Frontal cortex (tissue), 4 donors: ENCODE results near the gene ZBTB43. TPM values are rescaled to one million over a fixed set of nuclear protein-coding genes. Genes with fewer than 3 reads are reported as not detected.
A peak's percentile ranks its signal among the peaks of the same experiment; 100 is the strongest.
"Not testable (repeated sequence)": the region's sequence is repeated elsewhere in the genome, so short reads cannot be mapped to it uniquely, and the experiment has no call there.

Source experiments
- DNase-seq, 2 donors: peaks; one replicate each; pipeline ENCODE4 v3.0.0; 2012; ENCODE audit warnings: low spot score in 2 of 2
- FAIRE-seq: peaks from 2 replicates; lab custom pipeline; 2012; peaks lifted over from hg19 to GRCh38; lab: Jason Lieb, UNC
- total RNA-seq: library from RNA; depleted of rRNA; stranded (reverse); fragments of >200 nt; gene quantifications from one replicate; pipeline ENCODE4 v1.2.3, GENCODE V29; 2014
- donor health status: control.
- donor health status: control.
- donor health status: control.

ZBTB43 gene
- total RNA-seq, 1 donor from 2014 or later, result 19.6 TPM

- no peak for FAIRE-seq
Measured at GRCh38 chr9:126788634-126789349, 16.0 kb upstream of the ZBTB43 start.

GRCh38 chr9:126790561-126790960, 14.3 kb upstream of the ZBTB43 start:
- DNase-seq, result no peak
- no peak for FAIRE-seq

More at GRCh38 chr9:126788634-126789349, 16.0 kb upstream of the ZBTB43 start:
- DNase-seq, result no peak

GRCh38 chr9:126791406-126792230, 13.2 kb upstream of the ZBTB43 start:
- DNase-seq, result no peak
- FAIRE-seq, result no peak

GRCh38 chr9:126793686-126794417, 11.0 kb upstream of the ZBTB43 start:
- DNase-seq (no peak), FAIRE-seq (no peak)

GRCh38 chr9:126794441-126794840, 10.4 kb upstream of the ZBTB43 start:
- DNase-seq (no peak), FAIRE-seq (no peak)

- FAIRE-seq (no peak), DNase-seq (no peak)
Measured at GRCh38 chr9:126796758-126797157, 8.1 kb upstream of the ZBTB43 start.

GRCh38 chr9:126797903-126798302, 6.9 kb upstream of the ZBTB43 start:
- DNase-seq (no peak), FAIRE-seq (no peak)

GRCh38 chr9:126799034-126799433, 5.8 kb upstream of the ZBTB43 start:
- FAIRE-seq (no peak), DNase-seq (no peak)

GRCh38 chr9:126802318-126803059, 2.4 kb upstream of the ZBTB43 start:
- FAIRE-seq (no peak), DNase-seq (no peak)

GRCh38 chr9:126804198-126804695, 593 bp upstream of the ZBTB43 start:
- no peak for DNase-seq
- FAIRE-seq, result no peak

GRCh38 chr9:126805554-126806262, 868 bp downstream of the ZBTB43 start:
- no peak for FAIRE-seq
- DNase-seq, result no peak

- DNase-seq (no peak), FAIRE-seq (no peak)
Measured at GRCh38 chr9:126806336-126806735, 1.5 kb downstream of the ZBTB43 start.

GRCh38 chr9:126809068-126809467, 4.2 kb downstream of the ZBTB43 start:
- DNase-seq (no peak), FAIRE-seq (no peak)

- not testable (repeated sequence) for DNase-seq, FAIRE-seq
Measured at GRCh38 chr9:126810221-126810620, 5.4 kb downstream of the ZBTB43 start.

GRCh38 chr9:126813072-126813471, 8.2 kb downstream of the ZBTB43 start:
- DNase-seq (no peak), FAIRE-seq (no peak)

GRCh38 chr9:126814091-126814490, 9.3 kb downstream of the ZBTB43 start:
- DNase-seq, result no peak

GRCh38 chr9:126817615-126818014, 12.8 kb downstream of the ZBTB43 start:
- DNase-seq, FAIRE-seq: not testable (repeated sequence)

More at GRCh38 chr9:126814091-126814490, 9.3 kb downstream of the ZBTB43 start:
- peak; percentile 84 for FAIRE-seq

GRCh38 chr9:126818482-126818881, 13.6 kb downstream of the ZBTB43 start:
- DNase-seq (no peak), FAIRE-seq (no peak)

GRCh38 chr9:126819482-126819881, 14.6 kb downstream of the ZBTB43 start:
- DNase-seq (no peak), FAIRE-seq (no peak)
